ENCODE results near the gene MMP24OS. TPM values are rescaled to one million over a fixed set of nuclear protein-coding genes. Genes with fewer than 3 reads are reported as not detected.
"Not testable (repeated sequence)": the region's sequence is repeated elsewhere in the genome, so short reads cannot be mapped to it uniquely, and the experiment has no call there.

Gene MMP24OS
- total and polyA plus RNA-seq, 2 donors (not counting 1 experiment from before 2014, with no cell fraction given): 36.3 to 57.0 TPM

DNA sequence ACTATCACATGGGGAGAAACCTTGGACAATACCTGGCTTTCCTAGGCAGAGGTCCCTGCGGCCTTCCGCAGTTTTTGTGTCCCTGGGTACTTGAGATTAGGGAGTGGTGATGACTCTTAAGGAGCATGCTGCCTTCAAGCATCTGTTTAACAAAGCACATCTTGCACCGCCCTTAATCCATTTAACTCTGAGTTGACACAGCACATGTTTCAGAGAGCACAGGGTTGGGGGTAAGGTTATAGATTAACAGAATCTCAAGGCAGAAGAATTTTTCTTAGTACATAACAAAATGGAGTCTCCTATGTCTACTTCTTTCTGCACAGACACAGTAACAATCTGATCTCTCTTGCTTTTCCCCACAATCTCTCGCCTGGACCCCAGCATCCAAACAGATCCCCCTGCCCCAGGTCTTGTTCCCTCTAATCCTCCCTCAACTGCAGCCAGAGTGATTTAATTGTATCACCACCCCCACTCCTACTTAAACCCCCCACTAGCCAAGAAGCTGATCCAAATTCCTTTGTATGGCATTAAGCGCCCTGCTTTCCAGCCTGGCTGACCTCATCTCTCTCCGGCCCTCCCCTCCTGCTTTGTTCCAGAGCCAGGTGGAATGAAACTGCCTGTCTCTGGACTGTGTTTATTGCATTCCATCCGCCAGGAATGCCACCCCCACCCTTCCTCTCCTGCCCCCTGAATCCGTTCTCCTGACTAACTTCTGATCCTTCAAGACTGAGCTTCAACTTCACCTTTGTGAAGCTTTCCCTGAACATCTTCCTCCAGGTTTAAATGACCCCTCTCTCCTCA lies 15.0 kb downstream of the MMP24OS start:
- not testable (repeated sequence) for H3K27ac ChIP-seq (ENCODE audit: low read length in 2 of 2); H3K4me2 ChIP-seq (replicated peaks; ENCODE audit: low read depth, low read length, poor library complexity, severe bottlenecking); H3K27ac Mint-ChIP-seq

DNA sequence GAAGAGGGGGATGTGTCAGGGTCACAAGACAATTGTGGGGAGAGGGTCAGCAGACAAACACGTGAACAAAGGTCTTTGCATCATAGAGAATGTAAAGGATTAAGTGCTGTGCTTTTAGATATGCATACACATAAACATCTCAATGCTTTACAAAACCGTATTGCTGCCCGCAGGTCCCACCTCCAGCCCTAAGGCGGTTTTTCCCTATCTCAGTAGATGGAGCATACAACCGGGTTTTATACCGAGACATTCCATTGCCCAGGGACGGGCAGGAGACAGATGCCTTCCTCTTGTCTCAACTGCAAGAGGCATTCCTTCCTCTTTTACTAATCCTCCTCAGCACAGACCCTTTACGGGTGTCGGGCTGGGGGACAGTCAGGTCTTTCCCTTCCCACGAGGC lies 15.6 kb downstream of the MMP24OS start:
- H3K4me1 ChIP-seq (ENCODE audit: control insufficient read depth in 2 of 2, insufficient read depth in 2 of 2, low read length in 2 of 2); H3K9me3 Mint-ChIP-seq (ENCODE audit: insufficient read depth); ATAC-seq (ENCODE audit: low read depth); H3K27ac Mint-ChIP-seq; H3K4me3 ChIP-seq (ENCODE audit: control extremely low read depth in 1 of 5, extremely low read depth in 1 of 5, insufficient read depth in 1 of 5, low read depth in 2 of 5, low read length in 4 of 5); CTCF ChIA-PET; H3K27me3 Mint-ChIP-seq; H3K27me3 ChIP-seq (replicated peaks in 1 of 4; ENCODE audit: control extremely low read depth in 1 of 4, control insufficient read depth in 3 of 4, insufficient read depth in 4 of 4, low read length in 3 of 4); H3K4me3 Mint-ChIP-seq; H3K27ac ChIP-seq (ENCODE audit: low read length in 2 of 2); DNase-seq; H3K9ac ChIP-seq (ENCODE audit: low read length); H3K9me3 ChIP-seq (ENCODE audit: control extremely low read depth in 1 of 3, control insufficient read depth in 2 of 3, insufficient read depth in 1 of 3, low read length in 2 of 3); H3K4me1 Mint-ChIP-seq; H3K4me2 ChIP-seq (replicated peaks; ENCODE audit: low read depth, low read length, poor library complexity, severe bottlenecking); intact Hi-C loops (cut with micrococcal nuclease); H4K20me1 ChIP-seq (ENCODE audit: control insufficient read depth, insufficient read depth, low read length, poor library complexity, severe bottlenecking); H2AFZ ChIP-seq (ENCODE audit: insufficient read depth, low read depth, low read length, poor library complexity, severe bottlenecking): not testable (repeated sequence)
- peaks cover 36% of the 10 kb centered on the region for H3K79me2 ChIP-seq (ENCODE audit: control insufficient read depth, insufficient read depth, low read length)
- 86% methylated on average over 5 of the region's 10 CpGs for WGBS (ENCODE audit: insufficient coverage)
- POLR2A ChIA-PET: interaction anchor here (0.6 kb wide), 1 partner anchor 506 kb away, joined by 3 read pairs; no protein-coding TSS in a partner anchor
- H3K36me3 ChIP-seq (replicated peaks in 1 of 2; ENCODE audit: control extremely low read depth in 1 of 2, control insufficient read depth in 1 of 2, extremely low read depth in 1 of 2, insufficient read depth in 2 of 2, low read length in 1 of 2): peaks cover 0 to 29% of the 10 kb centered on the region in 2 experiments

More for the DNA sequence above, 15.0 kb downstream of the MMP24OS start:
- H3K27me3 ChIP-seq (replicated peaks in 1 of 4; ENCODE audit: control extremely low read depth in 1 of 4, control insufficient read depth in 3 of 4, insufficient read depth in 4 of 4, low read length in 3 of 4); POLR2A ChIA-PET; H3K9me3 Mint-ChIP-seq (ENCODE audit: insufficient read depth); H3K4me1 Mint-ChIP-seq; intact Hi-C loops (cut with micrococcal nuclease); H3K9ac ChIP-seq (ENCODE audit: low read length); H3K9me3 ChIP-seq (ENCODE audit: control extremely low read depth in 1 of 3, control insufficient read depth in 2 of 3, insufficient read depth in 1 of 3, low read length in 2 of 3); H3K4me1 ChIP-seq (ENCODE audit: control insufficient read depth in 2 of 2, insufficient read depth in 2 of 2, low read length in 2 of 2); H3K4me3 ChIP-seq (ENCODE audit: control extremely low read depth in 1 of 5, extremely low read depth in 1 of 5, insufficient read depth in 1 of 5, low read depth in 2 of 5, low read length in 4 of 5); H3K27me3 Mint-ChIP-seq; H2AFZ ChIP-seq (ENCODE audit: insufficient read depth, low read depth, low read length, poor library complexity, severe bottlenecking); CTCF ChIA-PET; ATAC-seq (ENCODE audit: low read depth); DNase-seq; H3K4me3 Mint-ChIP-seq: not testable (repeated sequence)
- peaks cover 0 to 35% of the 10 kb centered on the region in 2 experiments for H3K36me3 ChIP-seq (replicated peaks in 1 of 2; ENCODE audit: control extremely low read depth in 1 of 2, control insufficient read depth in 1 of 2, extremely low read depth in 1 of 2, insufficient read depth in 2 of 2, low read length in 1 of 2)
- peaks cover 16% of the 10 kb centered on the region for H4K20me1 ChIP-seq (ENCODE audit: control insufficient read depth, insufficient read depth, low read length, poor library complexity, severe bottlenecking)
- peaks cover 42% of the 10 kb centered on the region for H3K79me2 ChIP-seq (ENCODE audit: control insufficient read depth, insufficient read depth, low read length)
- 100% methylated on average over 5 of the region's 8 CpGs for WGBS (ENCODE audit: insufficient coverage)

Measured in B cell (primary cell).